GM12878 (cell line): ENCODE results near the gene RHBDD1. TPM values are rescaled to one million over a fixed set of nuclear protein-coding genes. Genes with fewer than 3 reads are reported as not detected.

Source experiments
- FOXM1 ChIP-seq: IDR thresholded peaks from 2 replicates; pipeline ENCODE4 v1.6.1; 2012; ENCODE audit warnings: low read depth, mild to moderate bottlenecking, inconsistent platforms, low read length, moderate library complexity
- NFYA ChIP-seq: IDR thresholded peaks from 2 replicates; pipeline ENCODE4 v1.6.1; 2011; ENCODE audit warnings: low read depth, mild to moderate bottlenecking, low read length, improper control_type of control experiment, borderline replicate concordance
- USF1 ChIP-seq: IDR thresholded peaks from 2 replicates; pipeline ENCODE4 v1.6.1; 2011; ENCODE audit warnings: borderline replicate concordance, low read depth, mild to moderate bottlenecking, moderate library complexity, mixed read lengths, low read length; ENCODE audit not compliant: insufficient read depth; ENCODE audit errors: extremely low read length
- ZBTB4 ChIP-seq: fragments of 450-650 bp; formaldehyde crosslinking; IDR thresholded peaks from 2 replicates; pipeline ENCODE4 v1.4.0; 2022; ENCODE audit warnings: mild to moderate bottlenecking, moderate library complexity
- polyA plus RNA-seq, 11 experiments: library from polyadenylated mRNA; depleted of rRNA in 4 of 11; unstranded in 6 of 11; stranded (reverse) in 5 of 11; fragments of >200 nt; fragmentation: Nextera tagmentation in 4 of 11; fragmentation: Illumina TruSeq in 1 of 11; extraction: Ambion mirVana in 4 of 11; extraction: Trizol in 1 of 11; gene quantifications; 1 replicate in 1 of 11; 2 replicates in 10 of 11; pipeline versions ENCODE4 v1.2.1 to v1.2.3, GENCODE V29; 2011 to 2016; ENCODE audit warnings: inconsistent platforms in 2 of 11, missing spikeins in 2 of 11, low read depth in 1 of 11
- total RNA-seq, 4 experiments: library from RNA; depleted of rRNA in 3 of 4; stranded (reverse); fragments of >200 nt in 3 of 4; fragmentation: Illumina TruSeq in 1 of 4; extraction: Trizol in 1 of 4; gene quantifications; 2 replicates each; pipeline versions ENCODE4 v1.2.1 to v1.2.3, GENCODE V29; 2013 to 2021
- TF ChIP-seq, protein P1 (sequence below): fragments of 450-650 bp; IDR thresholded peaks from 2 replicates; pipeline ENCODE4 v1.6.1; 2017; ENCODE audit warnings: mild to moderate bottlenecking, low read depth, inconsistent platforms; ENCODE audit not compliant: poor library complexity, severe bottlenecking

Gene RHBDD1
- total and polyA plus RNA-seq, 10 of the 15 experiments (the other 5 are each of a cell fraction or from before 2014, with no cell fraction given) = 7.1 to 36.4 (median 14.7) TPM

DNA sequence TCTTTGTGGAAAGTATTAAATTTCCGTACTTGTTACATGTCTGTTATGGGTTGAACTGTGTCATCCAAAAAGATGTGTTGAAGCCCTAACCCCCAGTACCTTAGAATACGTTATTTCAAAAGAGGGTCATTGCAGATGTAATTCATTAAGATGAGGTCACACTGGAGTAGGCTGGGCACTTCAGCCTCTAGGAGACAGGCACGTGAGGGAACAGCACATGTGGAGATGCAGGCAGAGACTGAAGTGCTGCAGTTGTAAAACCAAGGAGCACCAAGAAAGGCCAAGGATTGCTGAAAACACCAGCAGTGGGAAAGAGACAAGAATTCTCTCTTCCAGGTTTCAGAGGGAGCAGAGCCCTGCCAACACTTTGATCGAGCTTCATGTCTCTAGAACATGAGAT is 4.6 kb upstream of the RHBDD1 start (continued):
- TF ChIP-seq, protein P1, sequence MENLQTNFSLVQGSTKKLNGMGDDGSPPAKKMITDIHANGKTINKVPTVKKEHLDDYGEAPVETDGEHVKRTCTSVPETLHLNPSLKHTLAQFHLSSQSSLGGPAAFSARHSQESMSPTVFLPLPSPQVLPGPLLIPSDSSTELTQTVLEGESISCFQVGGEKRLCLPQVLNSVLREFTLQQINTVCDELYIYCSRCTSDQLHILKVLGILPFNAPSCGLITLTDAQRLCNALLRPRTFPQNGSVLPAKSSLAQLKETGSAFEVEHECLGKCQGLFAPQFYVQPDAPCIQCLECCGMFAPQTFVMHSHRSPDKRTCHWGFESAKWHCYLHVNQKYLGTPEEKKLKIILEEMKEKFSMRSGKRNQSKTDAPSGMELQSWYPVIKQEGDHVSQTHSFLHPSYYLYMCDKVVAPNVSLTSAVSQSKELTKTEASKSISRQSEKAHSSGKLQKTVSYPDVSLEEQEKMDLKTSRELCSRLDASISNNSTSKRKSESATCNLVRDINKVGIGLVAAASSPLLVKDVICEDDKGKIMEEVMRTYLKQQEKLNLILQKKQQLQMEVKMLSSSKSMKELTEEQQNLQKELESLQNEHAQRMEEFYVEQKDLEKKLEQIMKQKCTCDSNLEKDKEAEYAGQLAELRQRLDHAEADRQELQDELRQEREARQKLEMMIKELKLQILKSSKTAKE = no peak
- TF ChIP-seq ZBTB4 (no peak), USF1 (no peak), FOXM1 (no peak), NFYA (no peak)
- TF ChIP-seq, all 136 proteins: peak for 0
